IMR-90 (cell line): ENCODE results near the gene TOMM34. TPM values are rescaled to one million over a fixed set of nuclear protein-coding genes. Genes with fewer than 3 reads are reported as not detected.

Experiments used
- ATAC-seq: fragments of 200-7000 bp; cut with Tn5 transposase; 2 replicates; pipeline ENCODE4 v1.9.1; 2020; ENCODE audit warnings: low read depth, mild to moderate bottlenecking, moderate library complexity
- BruUV-seq: library from RNA; stranded (reverse); fragments of 400-500 nt; replicated peaks from 2 replicates; lab custom pipeline; 2021; lab: Mats Ljungman, UMichigan
- CTCF ChIA-PET: fragments of 300-600 bp; formaldehyde crosslinking; extraction: SDS; loops from one replicate; lab custom pipeline; 2021; ENCODE audit warnings: antibody characterized with exemption; lab: Yijun Ruan, JAX
- POLR2A ChIA-PET: fragments of 300-600 bp; sonication (Branson Sonifier 250); formaldehyde crosslinking; loops from one replicate; lab custom pipeline; 2022; ENCODE audit warnings: antibody characterized with exemption; ENCODE audit not compliant: unreplicated experiment; lab: Charles Lee
- DNase-seq: peaks from one replicate; pipeline ENCODE4 v3.0.0; 2013
- H2AFZ ChIP-seq: replicated peaks from 2 replicates; pipeline ENCODE3; 2013; ENCODE audit warnings: low read length, mild to moderate bottlenecking; ENCODE audit not compliant: poor library complexity
- H2AK5ac ChIP-seq: 2 replicates; pipeline ENCODE4 v1.6.1; 2013; ENCODE audit warnings: low read depth, low read length, inconsistent platforms
- H2AK9ac ChIP-seq: replicated peaks from 2 replicates; pipeline ENCODE3; 2013; ENCODE audit warnings: mild to moderate bottlenecking, low read depth, low read length, moderate library complexity; ENCODE audit not compliant: poor library complexity
- H2BK120ac ChIP-seq: 2 replicates; pipeline ENCODE4 v1.6.1; 2013; ENCODE audit warnings: low read depth, low read length, inconsistent platforms
- H2BK15ac ChIP-seq: 3 replicates; pipeline ENCODE4 v1.6.1; 2013; ENCODE audit warnings: low read depth, low read length, inconsistent platforms
- H2BK20ac ChIP-seq: 2 replicates; pipeline ENCODE4 v1.6.1; 2013; ENCODE audit warnings: low read depth, mild to moderate bottlenecking, inconsistent platforms, low read length, moderate library complexity
- H2BK5ac ChIP-seq: 2 replicates; pipeline ENCODE4 v1.6.1; 2013; ENCODE audit warnings: mild to moderate bottlenecking, low read depth, low read length, inconsistent platforms; ENCODE audit not compliant: poor library complexity, severe bottlenecking
- H3K14ac ChIP-seq: replicated peaks from 2 replicates; pipeline ENCODE4 v1.6.1; 2013; ENCODE audit warnings: low read depth, low read length, inconsistent platforms
- H3K18ac ChIP-seq: 2 replicates; pipeline ENCODE4 v1.6.1; 2013; ENCODE audit warnings: low read depth, low read length, control low read depth
- H3K23ac ChIP-seq: 2 replicates; pipeline ENCODE4 v1.6.1; 2013; ENCODE audit warnings: low read depth, low read length, inconsistent platforms
- H3K27ac ChIP-seq: 2 replicates; pipeline ENCODE4 v1.5.1; 2013; ENCODE audit warnings: mild to moderate bottlenecking, control low read depth, low read length; ENCODE audit not compliant: insufficient read depth
- H3K27me3 ChIP-seq: 2 replicates; pipeline ENCODE4 v1.6.1; 2013; ENCODE audit warnings: low read length; ENCODE audit not compliant: control insufficient read depth, insufficient read depth
- H3K36me3 ChIP-seq: 2 replicates; pipeline ENCODE4 v1.6.1; 2013; ENCODE audit warnings: low read length, mixed read lengths; ENCODE audit not compliant: control insufficient read depth, insufficient read depth
- H3K4ac ChIP-seq: 2 replicates; pipeline ENCODE4 v1.6.1; 2013; ENCODE audit warnings: low read depth, low read length, inconsistent platforms
- H3K4me1 ChIP-seq: 2 replicates; pipeline ENCODE4 v1.6.1; 2013; ENCODE audit warnings: low read length, mixed read lengths; ENCODE audit not compliant: control insufficient read depth, insufficient read depth
- H3K4me2 ChIP-seq: 2 replicates; pipeline ENCODE4 v1.6.1; 2013; ENCODE audit warnings: low read depth, mild to moderate bottlenecking, control low read depth, low read length, moderate library complexity
- H3K4me3 ChIP-seq: 2 replicates; pipeline ENCODE4 v1.5.1; 2013; ENCODE audit warnings: low read depth, mild to moderate bottlenecking, control low read depth, low read length, moderate library complexity; ENCODE audit not compliant: insufficient read depth
- H3K56ac ChIP-seq: 2 replicates; pipeline ENCODE4 v1.6.1; 2013; ENCODE audit warnings: low read length, inconsistent platforms; ENCODE audit not compliant: insufficient read depth; ENCODE audit errors: extremely low read depth
- H3K79me1 ChIP-seq, 2 experiments: 2 replicates each; pipeline ENCODE4 v1.6.1; 2013; ENCODE audit warnings: low read length in 2 of 2, inconsistent platforms in 1 of 2, low read depth in 1 of 2
- H3K9ac ChIP-seq: 2 replicates; pipeline ENCODE4 v1.6.1; 2013; ENCODE audit warnings: low read depth, low read length, control low read depth
- H3K9me1 ChIP-seq: 2 replicates; pipeline ENCODE4 v1.6.1; 2013; ENCODE audit warnings: low read length, inconsistent platforms; ENCODE audit not compliant: insufficient read depth
- H3K9me3 ChIP-seq: 2 replicates; pipeline ENCODE4 v1.6.1; 2013; ENCODE audit warnings: low read length; ENCODE audit not compliant: control insufficient read depth, insufficient read depth
- H4K20me1 ChIP-seq: 2 replicates; pipeline ENCODE4 v1.6.1; 2013; ENCODE audit warnings: low read length, inconsistent platforms; ENCODE audit not compliant: insufficient read depth
- H4K5ac ChIP-seq: 2 replicates; pipeline ENCODE4 v1.6.1; 2013; ENCODE audit warnings: mild to moderate bottlenecking, low read depth, low read length, control low read depth
- H4K8ac ChIP-seq, 2 experiments: 2 replicates each; pipeline ENCODE4 v1.6.1; 2013; ENCODE audit warnings: low read depth in 2 of 2, low read length in 2 of 2, control low read depth in 1 of 2, inconsistent platforms in 1 of 2
- H4K91ac ChIP-seq: 2 replicates; pipeline ENCODE4 v1.6.1; 2013; ENCODE audit warnings: low read depth, low read length, inconsistent platforms; ENCODE audit not compliant: insufficient read depth
- MAFK ChIP-seq: IDR thresholded peaks from 2 replicates; pipeline ENCODE4 v1.6.1; 2012; ENCODE audit warnings: low read depth, low read length, improper control_type of control experiment
- RCOR1 ChIP-seq: IDR thresholded peaks from 2 replicates; pipeline ENCODE4 v1.6.1; 2012; ENCODE audit warnings: mild to moderate bottlenecking, low read length, improper control_type of control experiment; ENCODE audit not compliant: insufficient replicate concordance
- WGBS, 2 experiments: methylation state at CpG; one replicate each; pipeline versions ENCODE4 v1.1.5 to v1.1.7; 2013; ENCODE audit warnings: missing lambda C conversion rate in 2 of 2; ENCODE audit not compliant: insufficient read length in 1 of 2; ENCODE audit errors: extremely low coverage in 2 of 2; 5-methylcytosine and 5-hydroxymethylcytosine counted together
- dilution Hi-C: fragments of 300-500 bp; cut with HindIII; formaldehyde crosslinking; loops from one replicate; pipeline ENCODE4 v1.14.3; 2018; ENCODE audit warnings: low sequenced_read_pairs; ENCODE audit not compliant: unreplicated experiment
- in situ Hi-C: fragments of 300-500 bp; cut with MboI; formaldehyde crosslinking; loops from 3 replicates; pipeline ENCODE4 v1.14.3; 2019; ENCODE audit warnings: low sequenced_read_pairs, inconsistent platforms, mixed read lengths
- intact Hi-C: fragments of 100-400 bp; cut with micrococcal nuclease; formaldehyde crosslinking; loops from 2 replicates; pipeline ENCODE4 v1.10.0; 2022
- polyA plus RNA-seq, 3 experiments: library from polyadenylated mRNA; depleted of rRNA; stranded (reverse); fragments of >200 nt; gene quantifications; 2 replicates each; pipeline ENCODE4 v1.2.3, GENCODE V29; 2012; ENCODE audit warnings: low replicate concordance in 1 of 3
- total RNA-seq: library from RNA; depleted of rRNA; stranded (reverse); fragments of >200 nt; gene quantifications from 2 replicates; pipeline ENCODE4 v1.2.3, GENCODE V29; 2012

The TOMM34 gene
- total and polyA plus RNA-seq, 2 of the 4 experiments (the other 2 are of a cell fraction): 97.5 to 101 TPM

- ATAC-seq: no peak
- BruUV-seq: no TSS peak
- Histone ChIP-seq H3K79me1 (peaks cover 46 to 65% of the 10 kb centered on the region in 2 experiments), H3K9ac (no peak overlapping the region), H3K36me3 (peaks cover 47% of the 10 kb centered on the region), H4K5ac (no peak overlapping the region), H3K4me1 (peaks cover 5% of the 10 kb centered on the region), H2BK15ac (no peak overlapping the region), H2AK5ac (no peak overlapping the region), H3K14ac (no peak overlapping the region), H3K27ac (no peak overlapping the region), H2AFZ (no peak overlapping the region), H4K91ac (no peak overlapping the region), H2BK5ac (no peak overlapping the region), H4K20me1 (peaks cover 14% of the 10 kb centered on the region; the same call in 1 of the 2 replicates), H3K4me2 (no peak overlapping the region), H2BK120ac (no peak overlapping the region), H2BK20ac (no peak overlapping the region), H3K23ac (no peak overlapping the region), H3K27me3 (no peaks in the 10 kb centered on the region), H3K9me3 (no peaks in the 10 kb centered on the region), H3K9me1 (peaks cover 8% of the 10 kb centered on the region), H3K56ac (no peak overlapping the region), H2AK9ac (no peak overlapping the region), H3K4me3 (no peak overlapping the region), H3K18ac (no peak overlapping the region), H3K4ac (no peak overlapping the region), H4K8ac (no peak overlapping the region)
- in situ Hi-C loops: no loop called here
- WGBS, 2 experiments: no CpG with 5 or more reads among the region's 4 CpGs
- DNase-seq: no peak
- ChIA-PET CTCF (no interaction called here), POLR2A (no interaction called here)
- TF ChIP-seq MAFK (no peak), RCOR1 (no peak)
- intact Hi-C loops: no loop called here
- dilution Hi-C loops: no loop called here
These were observed 4.9 kb downstream of the TOMM34 start for GRCh38 chr20:44955270-44955669.
